ENCODE measurements around the gene PDGFD.

GRCh38 chr11:104089481-104089880, 74.5 kb downstream of the PDGFD start:
- TF ChIP-seq, protein P1, sequence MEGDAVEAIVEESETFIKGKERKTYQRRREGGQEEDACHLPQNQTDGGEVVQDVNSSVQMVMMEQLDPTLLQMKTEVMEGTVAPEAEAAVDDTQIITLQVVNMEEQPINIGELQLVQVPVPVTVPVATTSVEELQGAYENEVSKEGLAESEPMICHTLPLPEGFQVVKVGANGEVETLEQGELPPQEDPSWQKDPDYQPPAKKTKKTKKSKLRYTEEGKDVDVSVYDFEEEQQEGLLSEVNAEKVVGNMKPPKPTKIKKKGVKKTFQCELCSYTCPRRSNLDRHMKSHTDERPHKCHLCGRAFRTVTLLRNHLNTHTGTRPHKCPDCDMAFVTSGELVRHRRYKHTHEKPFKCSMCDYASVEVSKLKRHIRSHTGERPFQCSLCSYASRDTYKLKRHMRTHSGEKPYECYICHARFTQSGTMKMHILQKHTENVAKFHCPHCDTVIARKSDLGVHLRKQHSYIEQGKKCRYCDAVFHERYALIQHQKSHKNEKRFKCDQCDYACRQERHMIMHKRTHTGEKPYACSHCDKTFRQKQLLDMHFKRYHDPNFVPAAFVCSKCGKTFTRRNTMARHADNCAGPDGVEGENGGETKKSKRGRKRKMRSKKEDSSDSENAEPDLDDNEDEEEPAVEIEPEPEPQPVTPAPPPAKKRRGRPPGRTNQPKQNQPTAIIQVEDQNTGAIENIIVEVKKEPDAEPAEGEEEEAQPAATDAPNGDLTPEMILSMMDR (IDR thresholded peaks at IDR 0.05), result no peak
- no peak for TF ChIP-seq EP300 (IDR thresholded peaks at IDR 0.05)
- no peak for TF ChIP-seq POLR2A (IDR thresholded peaks at IDR 0.05)

All from ovary (tissue), 3 donors.